Prostate gland (tissue), 2 donors: ENCODE measurements around the gene RASAL2.

Experiments
- CTCF ChIP-seq, 4 experiments: fragments of 200-600 bp in 2 of 4; fragments of 450-650 bp in 2 of 4; sonication (generic) in 2 of 4; IDR thresholded peaks; 1 replicate in 3 of 4; 2 replicates in 1 of 4; pipeline ENCODE4 v1.5.1; 2016 to 2019; ENCODE audit warnings: antibody characterized with exemption in 4 of 4, mild to moderate bottlenecking in 2 of 4, moderate library complexity in 2 of 4
- POLR2A ChIP-seq: fragments of 450-650 bp; IDR thresholded peaks from one replicate; pipeline ENCODE4 v1.6.1; 2016; ENCODE audit warnings: antibody characterized with exemption, mild to moderate bottlenecking
- POLR2AphosphoS5 ChIP-seq: sonication (generic); formaldehyde crosslinking; IDR thresholded peaks from one replicate; pipeline ENCODE4 v1.6.1; 2017; ENCODE audit warnings: antibody characterized with exemption

GRCh38 chr1:178218550-178218949 is 124.6 kb downstream of the RASAL2 start:
- TF ChIP-seq CTCF (IDR thresholded peaks at IDR 0.05) (no peak), POLR2A (no peak), POLR2AphosphoS5 (no peak)
